GM12878 (cell line): ENCODE data around the gene MUC5AC. TPM values are rescaled to one million over a fixed set of nuclear protein-coding genes. Genes with fewer than 3 reads are reported as not detected.

Experiments
- ATAC-seq: fragments of 200-7000 bp; cut with Tn5 transposase; 3 replicates; pipeline ENCODE4 v1.9.1; 2020; ENCODE audit warnings: mild to moderate bottlenecking, moderate library complexity
- BruUV-seq: library from RNA; stranded (reverse); fragments of 400-500 nt; replicated peaks from 2 replicates; lab custom pipeline; 2021; lab: Mats Ljungman, UMichigan
- CTCF ChIA-PET: fragments of 300-600 bp; sonication (Branson Sonifier 250); formaldehyde crosslinking; extraction: SDS; loops from one replicate; lab custom pipeline; 2021; ENCODE audit warnings: inconsistent platforms; lab: Yijun Ruan, JAX
- POLR2A ChIA-PET: fragments of 350-600 bp; formaldehyde crosslinking; extraction: SDS; loops from one replicate; lab custom pipeline; 2021; ENCODE audit warnings: inconsistent platforms; lab: Charles Lee
- RAD21 ChIA-PET: fragments of 300-600 bp; sonication (Branson Sonifier 250); formaldehyde crosslinking; loops from one replicate; lab custom pipeline; 2023; ENCODE audit warnings: antibody characterized with exemption; ENCODE audit not compliant: unreplicated experiment; lab: Charles Lee
- SMC1A ChIA-PET: fragments of 300-600 bp; sonication (Branson Sonifier 250); formaldehyde crosslinking; loops from one replicate; lab custom pipeline; 2023; ENCODE audit not compliant: unreplicated experiment, uncharacterized antibody; lab: Charles Lee
- DNase-seq: peaks from one replicate; pipeline ENCODE4 v3.0.0-alpha.2; 2011; ENCODE audit warnings: low read depth, low spot score
- FAIRE-seq: peaks from 3 replicates; lab custom pipeline; 2011; peaks lifted over from hg19 to GRCh38; lab: Jason Lieb, UNC
- H2AFZ ChIP-seq: 2 replicates; pipeline ENCODE4 v1.6.0; 2011; ENCODE audit warnings: low read depth, low read length, control low read depth; ENCODE audit not compliant: control insufficient read depth
- H3K27ac ChIP-seq: 2 replicates; pipeline ENCODE4 v1.5.1; 2011; ENCODE audit warnings: control low read depth; ENCODE audit not compliant: control insufficient read depth, insufficient read depth
- H3K27me3 ChIP-seq, 2 experiments: replicated peaks in 1 of 2; 2 replicates each; pipeline versions ENCODE4 v1.6.0 to v1.6.1; 2011; ENCODE audit warnings: low read length in 1 of 2; ENCODE audit not compliant: control insufficient read depth in 2 of 2, insufficient read depth in 2 of 2
- H3K36me3 ChIP-seq, 2 experiments: 2 replicates each; pipeline ENCODE4 v1.5.1; 2011; ENCODE audit warnings: low read length in 1 of 2; ENCODE audit not compliant: control insufficient read depth in 2 of 2, insufficient read depth in 2 of 2
- H3K4me1 ChIP-seq: 2 replicates; pipeline ENCODE4 v1.6.1; 2011; ENCODE audit warnings: mild to moderate bottlenecking, low read length, moderate library complexity, mixed read lengths; ENCODE audit not compliant: control insufficient read depth, insufficient read depth
- H3K4me2 ChIP-seq: 2 replicates; pipeline ENCODE4 v1.6.0; 2011; ENCODE audit warnings: control low read depth; ENCODE audit not compliant: control insufficient read depth, insufficient read depth
- H3K4me3 ChIP-seq: fragments of 200-600 bp; sonication (generic); 2 replicates; pipeline ENCODE4 v1.5.1; 2016
- H3K79me2 ChIP-seq: 2 replicates; pipeline ENCODE4 v1.6.0; 2011; ENCODE audit warnings: low read length; ENCODE audit not compliant: control insufficient read depth, insufficient read depth
- H3K9ac ChIP-seq: 2 replicates; pipeline ENCODE4 v1.8.0; 2011; ENCODE audit warnings: low read length, control low read depth, mixed read lengths; ENCODE audit not compliant: control insufficient read depth, insufficient read depth
- H3K9me3 ChIP-seq: replicated peaks from 3 replicates; pipeline ENCODE4 v1.5.1; 2011; ENCODE audit warnings: mild to moderate bottlenecking, low read length; ENCODE audit not compliant: control insufficient read depth, insufficient read depth
- H4K20me1 ChIP-seq: 2 replicates; pipeline ENCODE4 v1.6.0; 2011; ENCODE audit not compliant: control insufficient read depth, insufficient read depth
- CREB1 ChIP-seq: IDR thresholded peaks from 2 replicates; pipeline ENCODE4 v1.6.1; 2012; ENCODE audit warnings: low read depth, mild to moderate bottlenecking, inconsistent platforms
- MEF2B ChIP-seq: fragments of 450-650 bp; IDR thresholded peaks from 2 replicates; pipeline ENCODE4 v1.6.1; 2018; ENCODE audit warnings: mild to moderate bottlenecking, moderate library complexity; ENCODE audit not compliant: partially characterized antibody, poor library complexity, severe bottlenecking
- NFYB ChIP-seq: IDR thresholded peaks from 2 replicates; pipeline ENCODE4 v1.6.1; 2011; ENCODE audit warnings: low read depth, mild to moderate bottlenecking, low read length, improper control_type of control experiment, moderate library complexity; ENCODE audit not compliant: insufficient read depth
- NR2C2 ChIP-seq: IDR thresholded peaks from 2 replicates; pipeline ENCODE4 v1.6.1; 2011; ENCODE audit warnings: borderline replicate concordance, low read depth; ENCODE audit not compliant: control insufficient read depth, insufficient read length
- PAX8 ChIP-seq: fragments of 450-650 bp; IDR thresholded peaks from 2 replicates; pipeline ENCODE4 v1.6.1; 2017; ENCODE audit warnings: mild to moderate bottlenecking, moderate library complexity
- RUNX3 ChIP-seq: IDR thresholded peaks from 2 replicates; pipeline ENCODE4 v1.6.1; 2012; ENCODE audit warnings: low read length, inconsistent platforms
- SIN3A ChIP-seq: IDR thresholded peaks from 2 replicates; pipeline ENCODE4 v1.6.1; 2012; ENCODE audit warnings: low read depth, low read length, improper control_type of control experiment
- SPI1 ChIP-seq: IDR thresholded peaks from 2 replicates; pipeline ENCODE4 v1.6.1; 2011; ENCODE audit warnings: low read depth, mild to moderate bottlenecking, low read length, moderate library complexity, borderline replicate concordance; ENCODE audit not compliant: insufficient read depth
- STAT3 ChIP-seq: IDR thresholded peaks from 2 replicates; pipeline ENCODE4 v1.6.1; 2011; ENCODE audit warnings: low read depth, low read length, improper control_type of control experiment
- TCF3 ChIP-seq: IDR thresholded peaks from 2 replicates; pipeline ENCODE4 v1.6.1; 2012; ENCODE audit warnings: low read depth, mild to moderate bottlenecking, low read length, borderline replicate concordance; ENCODE audit not compliant: insufficient read depth
- WGBS: methylation state at CpG from one replicate; pipeline ENCODE4 v1.1.6; 2016; ENCODE audit warnings: low lambda C conversion rate; ENCODE audit not compliant: insufficient replicate concordance, insufficient coverage; ENCODE audit errors: missing lambda C conversion rate; 5-methylcytosine and 5-hydroxymethylcytosine counted together
- in situ Hi-C: fragments of 300-500 bp; cut with MboI; formaldehyde crosslinking; loops from 9 replicates; pipeline ENCODE4 v1.14.3; 2018; ENCODE audit warnings: mixed read lengths
- intact Hi-C: fragments of 100-400 bp; cut with micrococcal nuclease; formaldehyde crosslinking; loops from one replicate; pipeline ENCODE4 v1.14.2; 2022; ENCODE audit not compliant: unreplicated experiment
- polyA plus RNA-seq, 11 experiments: library from polyadenylated mRNA; depleted of rRNA in 4 of 11; unstranded in 6 of 11; stranded (reverse) in 5 of 11; fragments of >200 nt; fragmentation: Nextera tagmentation in 4 of 11; fragmentation: Illumina TruSeq in 1 of 11; extraction: Ambion mirVana in 4 of 11; extraction: Trizol in 1 of 11; gene quantifications; 1 replicate in 1 of 11; 2 replicates in 10 of 11; pipeline versions ENCODE4 v1.2.1 to v1.2.3, GENCODE V29; 2011 to 2016; ENCODE audit warnings: inconsistent platforms in 2 of 11, missing spikeins in 2 of 11, low read depth in 1 of 11
- total RNA-seq, 4 experiments: library from RNA; depleted of rRNA in 3 of 4; stranded (reverse); fragments of >200 nt in 3 of 4; fragmentation: Illumina TruSeq in 1 of 4; extraction: Trizol in 1 of 4; gene quantifications; 2 replicates each; pipeline versions ENCODE4 v1.2.1 to v1.2.3, GENCODE V29; 2013 to 2021
- TF ChIP-seq, protein P1 (sequence below): fragments of 450-650 bp; IDR thresholded peaks from 2 replicates; pipeline ENCODE4 v1.6.1; 2017; ENCODE audit warnings: mild to moderate bottlenecking, moderate library complexity
- TF ChIP-seq, protein P2 (sequence below): fragments of 450-650 bp; IDR thresholded peaks from 2 replicates; pipeline ENCODE4 v1.6.1; 2017; ENCODE audit warnings: mild to moderate bottlenecking, moderate library complexity
- TF ChIP-seq, protein P3 (sequence below): fragments of 450-650 bp; conservative IDR thresholded peaks from 2 replicates; pipeline ENCODE4 v1.6.1; 2017; ENCODE audit warnings: mild to moderate bottlenecking, moderate library complexity

Gene MUC5AC
- total and polyA plus RNA-seq, 10 of the 15 experiments (the other 5 are each of a cell fraction or from before 2014, with no cell fraction given) = under 0.01 to 0.01 TPM; not detected in 8

DNA sequence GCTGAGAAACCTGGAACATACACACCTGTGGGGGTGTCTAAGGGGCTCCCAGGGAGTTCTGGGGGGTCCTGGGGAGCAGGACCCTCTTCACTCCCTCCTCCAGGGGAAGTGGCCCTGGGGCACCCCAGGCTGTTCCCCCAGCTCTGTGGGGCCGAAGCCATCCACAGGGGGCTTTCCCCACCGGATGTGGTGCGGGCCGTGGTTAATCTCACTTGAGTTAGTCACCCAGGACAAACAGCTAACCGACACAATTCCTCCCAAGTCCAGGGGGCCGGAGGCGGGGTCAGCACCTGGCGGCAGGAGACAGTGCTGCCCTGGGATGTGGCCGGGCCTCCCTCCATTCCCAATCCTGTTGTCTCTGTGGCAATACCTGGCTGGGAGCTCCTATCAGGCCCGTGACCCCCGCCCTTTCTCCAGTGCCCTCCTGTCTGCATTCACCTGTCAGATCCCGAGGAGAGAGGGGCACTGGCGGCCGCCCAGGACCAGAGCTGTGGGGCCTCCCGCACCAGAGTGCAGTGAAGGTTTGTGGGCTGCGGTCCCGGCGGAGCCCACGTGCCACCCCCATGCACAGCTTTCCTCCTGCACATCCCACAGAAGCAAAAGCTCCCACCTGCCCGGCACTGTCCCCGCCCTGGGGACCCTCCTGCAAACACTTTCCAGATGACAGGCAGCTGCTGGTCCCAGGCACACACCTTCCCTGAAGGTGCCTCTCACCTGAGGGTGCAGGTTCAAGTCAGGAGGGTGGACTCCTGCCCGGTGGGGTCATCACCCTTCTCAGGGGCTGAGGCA lies 5.2 kb upstream of the MUC5AC start:
- no peak overlapping the region for H2AFZ ChIP-seq
- H3K27ac ChIP-seq = no peak overlapping the region
- no peak overlapping the region for H3K4me3 ChIP-seq
- no peaks in the 10 kb centered on the region for H3K27me3 ChIP-seq
- H3K79me2 ChIP-seq = no peaks in the 10 kb centered on the region
- no peaks in the 10 kb centered on the region for H4K20me1 ChIP-seq
- FAIRE-seq (no peak), ATAC-seq (peak; percentile 76), DNase-seq (no peak)
- no peaks in the 10 kb centered on the region for H3K36me3 ChIP-seq
- H3K9ac ChIP-seq = no peak overlapping the region
- no TSS peak for BruUV-seq
- H3K4me1 ChIP-seq = no peaks in the 10 kb centered on the region; the same call in 1 of the 2 replicates
- H3K4me2 ChIP-seq = 0 out of 2 replicates have a peak overlapping the region, but pooled peaks have one; percentile 17
- no peaks in the 10 kb centered on the region; the same call in 2 of the 3 replicates for H3K9me3 ChIP-seq
- 6% methylated on average over 22 of the region's 22 CpGs for WGBS
- intact Hi-C loops = no loop called here
- CTCF ChIA-PET = no interaction called here
- in situ Hi-C loops = no loop called here
- POLR2A ChIA-PET = no interaction called here
- SMC1A ChIA-PET = no interaction called here
- RAD21 ChIA-PET = no interaction called here
- TF ChIP-seq, protein P1, sequence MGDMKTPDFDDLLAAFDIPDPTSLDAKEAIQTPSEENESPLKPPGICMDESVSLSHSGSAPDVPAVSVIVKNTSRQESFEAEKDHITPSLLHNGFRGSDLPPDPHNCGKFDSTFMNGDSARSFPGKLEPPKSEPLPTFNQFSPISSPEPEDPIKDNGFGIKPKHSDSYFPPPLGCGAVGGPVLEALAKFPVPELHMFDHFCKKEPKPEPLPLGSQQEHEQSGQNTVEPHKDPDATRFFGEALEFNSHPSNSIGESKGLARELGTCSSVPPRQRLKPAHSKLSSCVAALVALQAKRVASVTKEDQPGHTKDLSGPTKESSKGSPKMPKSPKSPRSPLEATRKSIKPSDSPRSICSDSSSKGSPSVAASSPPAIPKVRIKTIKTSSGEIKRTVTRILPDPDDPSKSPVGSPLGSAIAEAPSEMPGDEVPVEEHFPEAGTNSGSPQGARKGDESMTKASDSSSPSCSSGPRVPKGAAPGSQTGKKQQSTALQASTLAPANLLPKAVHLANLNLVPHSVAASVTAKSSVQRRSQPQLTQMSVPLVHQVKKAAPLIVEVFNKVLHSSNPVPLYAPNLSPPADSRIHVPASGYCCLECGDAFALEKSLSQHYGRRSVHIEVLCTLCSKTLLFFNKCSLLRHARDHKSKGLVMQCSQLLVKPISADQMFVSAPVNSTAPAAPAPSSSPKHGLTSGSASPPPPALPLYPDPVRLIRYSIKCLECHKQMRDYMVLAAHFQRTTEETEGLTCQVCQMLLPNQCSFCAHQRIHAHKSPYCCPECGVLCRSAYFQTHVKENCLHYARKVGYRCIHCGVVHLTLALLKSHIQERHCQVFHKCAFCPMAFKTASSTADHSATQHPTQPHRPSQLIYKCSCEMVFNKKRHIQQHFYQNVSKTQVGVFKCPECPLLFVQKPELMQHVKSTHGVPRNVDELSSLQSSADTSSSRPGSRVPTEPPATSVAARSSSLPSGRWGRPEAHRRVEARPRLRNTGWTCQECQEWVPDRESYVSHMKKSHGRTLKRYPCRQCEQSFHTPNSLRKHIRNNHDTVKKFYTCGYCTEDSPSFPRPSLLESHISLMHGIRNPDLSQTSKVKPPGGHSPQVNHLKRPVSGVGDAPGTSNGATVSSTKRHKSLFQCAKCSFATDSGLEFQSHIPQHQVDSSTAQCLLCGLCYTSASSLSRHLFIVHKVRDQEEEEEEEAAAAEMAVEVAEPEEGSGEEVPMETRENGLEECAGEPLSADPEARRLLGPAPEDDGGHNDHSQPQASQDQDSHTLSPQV = no peak
- TF ChIP-seq, protein P2, sequence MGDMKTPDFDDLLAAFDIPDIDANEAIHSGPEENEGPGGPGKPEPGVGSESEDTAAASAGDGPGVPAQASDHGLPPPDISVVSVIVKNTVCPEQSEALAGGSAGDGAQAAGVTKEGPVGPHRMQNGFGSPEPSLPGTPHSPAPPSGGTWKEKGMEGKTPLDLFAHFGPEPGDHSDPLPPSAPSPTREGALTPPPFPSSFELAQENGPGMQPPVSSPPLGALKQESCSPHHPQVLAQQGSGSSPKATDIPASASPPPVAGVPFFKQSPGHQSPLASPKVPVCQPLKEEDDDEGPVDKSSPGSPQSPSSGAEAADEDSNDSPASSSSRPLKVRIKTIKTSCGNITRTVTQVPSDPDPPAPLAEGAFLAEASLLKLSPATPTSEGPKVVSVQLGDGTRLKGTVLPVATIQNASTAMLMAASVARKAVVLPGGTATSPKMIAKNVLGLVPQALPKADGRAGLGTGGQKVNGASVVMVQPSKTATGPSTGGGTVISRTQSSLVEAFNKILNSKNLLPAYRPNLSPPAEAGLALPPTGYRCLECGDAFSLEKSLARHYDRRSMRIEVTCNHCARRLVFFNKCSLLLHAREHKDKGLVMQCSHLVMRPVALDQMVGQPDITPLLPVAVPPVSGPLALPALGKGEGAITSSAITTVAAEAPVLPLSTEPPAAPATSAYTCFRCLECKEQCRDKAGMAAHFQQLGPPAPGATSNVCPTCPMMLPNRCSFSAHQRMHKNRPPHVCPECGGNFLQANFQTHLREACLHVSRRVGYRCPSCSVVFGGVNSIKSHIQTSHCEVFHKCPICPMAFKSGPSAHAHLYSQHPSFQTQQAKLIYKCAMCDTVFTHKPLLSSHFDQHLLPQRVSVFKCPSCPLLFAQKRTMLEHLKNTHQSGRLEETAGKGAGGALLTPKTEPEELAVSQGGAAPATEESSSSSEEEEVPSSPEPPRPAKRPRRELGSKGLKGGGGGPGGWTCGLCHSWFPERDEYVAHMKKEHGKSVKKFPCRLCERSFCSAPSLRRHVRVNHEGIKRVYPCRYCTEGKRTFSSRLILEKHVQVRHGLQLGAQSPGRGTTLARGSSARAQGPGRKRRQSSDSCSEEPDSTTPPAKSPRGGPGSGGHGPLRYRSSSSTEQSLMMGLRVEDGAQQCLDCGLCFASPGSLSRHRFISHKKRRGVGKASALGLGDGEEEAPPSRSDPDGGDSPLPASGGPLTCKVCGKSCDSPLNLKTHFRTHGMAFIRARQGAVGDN = no peak
- no peak for TF ChIP-seq SIN3A
- peak; percentile 59 for TF ChIP-seq RUNX3
- no peak for TF ChIP-seq MEF2B
- TF ChIP-seq SPI1 = no peak
- TF ChIP-seq, protein P3, sequence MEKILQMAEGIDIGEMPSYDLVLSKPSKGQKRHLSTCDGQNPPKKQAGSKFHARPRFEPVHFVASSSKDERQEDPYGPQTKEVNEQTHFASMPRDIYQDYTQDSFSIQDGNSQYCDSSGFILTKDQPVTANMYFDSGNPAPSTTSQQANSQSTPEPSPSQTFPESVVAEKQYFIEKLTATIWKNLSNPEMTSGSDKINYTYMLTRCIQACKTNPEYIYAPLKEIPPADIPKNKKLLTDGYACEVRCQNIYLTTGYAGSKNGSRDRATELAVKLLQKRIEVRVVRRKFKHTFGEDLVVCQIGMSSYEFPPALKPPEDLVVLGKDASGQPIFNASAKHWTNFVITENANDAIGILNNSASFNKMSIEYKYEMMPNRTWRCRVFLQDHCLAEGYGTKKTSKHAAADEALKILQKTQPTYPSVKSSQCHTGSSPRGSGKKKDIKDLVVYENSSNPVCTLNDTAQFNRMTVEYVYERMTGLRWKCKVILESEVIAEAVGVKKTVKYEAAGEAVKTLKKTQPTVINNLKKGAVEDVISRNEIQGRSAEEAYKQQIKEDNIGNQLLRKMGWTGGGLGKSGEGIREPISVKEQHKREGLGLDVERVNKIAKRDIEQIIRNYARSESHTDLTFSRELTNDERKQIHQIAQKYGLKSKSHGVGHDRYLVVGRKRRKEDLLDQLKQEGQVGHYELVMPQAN = no peak
- no peak for TF ChIP-seq NR2C2
- no peak for TF ChIP-seq TCF3
- no peak for TF ChIP-seq STAT3
- TF ChIP-seq CREB1 = no peak
- TF ChIP-seq NFYB = no peak
- TF ChIP-seq PAX8 = no peak
